Psoas muscle (tissue), 8 donors: ENCODE measurements around the gene CKMT1B. TPM values are rescaled to one million over a fixed set of nuclear protein-coding genes. Genes with fewer than 3 reads are reported as not detected.
"Not testable (repeated sequence)": the region's sequence is repeated elsewhere in the genome, so short reads cannot be mapped to it uniquely, and the experiment has no call there.

Experiments used
- ATAC-seq, 4 donors: fragments of 200-7000 bp; cut with Tn5 transposase; one replicate each; pipeline ENCODE4 v1.9.1; 2020; ENCODE audit warnings: moderate library complexity in 3 of 4, mild to moderate bottlenecking in 2 of 4
- DNase-seq, 2 donors: peaks; one replicate each; pipeline ENCODE4 v3.0.0-alpha.2; 2020
- H3K27ac ChIP-seq: fragments of 200-600 bp; one replicate; pipeline ENCODE4 v1.8.0; 2022
- H3K27me3 ChIP-seq, 3 donors: fragments of 200-600 bp in 1 of 3; one replicate each; pipeline versions ENCODE4 v1.6.1 to v1.8.0; 2013 to 2022; ENCODE audit warnings: low read length in 2 of 3, mild to moderate bottlenecking in 2 of 3, moderate library complexity in 1 of 3; ENCODE audit not compliant: insufficient read depth in 3 of 3
- H3K36me3 ChIP-seq, 2 donors: fragments of 200-600 bp in 1 of 2; one replicate each; pipeline versions ENCODE4 v1.6.1 to v1.8.0; 2013 to 2022; ENCODE audit warnings: low read depth in 1 of 2, mild to moderate bottlenecking in 1 of 2, moderate library complexity in 1 of 2; ENCODE audit not compliant: insufficient read depth in 1 of 2
- H3K4me1 ChIP-seq: fragments of 200-600 bp; one replicate; pipeline ENCODE4 v1.8.0; 2022
- H3K4me3 ChIP-seq: fragments of 200-600 bp; one replicate; pipeline ENCODE4 v1.8.0; 2022; ENCODE audit warnings: mild to moderate bottlenecking
- H3K9me3 ChIP-seq: fragments of 200-600 bp; one replicate; pipeline ENCODE4 v1.8.0; 2022
- WGBS, 3 donors: extraction: QIAGEN DNeasy Blood & Tissue Kit; methylation state at CpG; one replicate each; pipeline versions ENCODE4 v1.1.6 to v1.1.7; 2013; 5-methylcytosine and 5-hydroxymethylcytosine counted together
- intact Hi-C, 2 donors: fragments of 100-400 bp; cut with DNase I; formaldehyde crosslinking; loops; one replicate each; pipeline versions ENCODE4 v1.11.0 to v1.14.2; 2022
- long read RNA-seq, 2 donors: library from polyadenylated mRNA; unstranded; transcript quantifications; one replicate each; pipeline ENCODE4 v2.0.0, GENCODE V29; 2021
- polyA plus RNA-seq, 3 donors: library from polyadenylated mRNA; stranded (reverse); fragments of 200-250 nt; gene quantifications; one replicate each; pipeline ENCODE4 v1.2.3, GENCODE V29; 2013
- total RNA-seq, 4 donors: library from RNA; stranded (reverse); fragmentation: NEBNext Ultra II Directional in 2 of 4; extraction: Animal tissue kit (Norgen Biotek cat#: 25700) in 2 of 4; gene quantifications; one replicate each; pipeline versions ENCODE4 v1.2.1 to v1.2.4, GENCODE V29; 2021 to 2023
- TF ChIP-seq, protein P1 (sequence below): fragments of 200-600 bp; IDR thresholded peaks from one replicate; pipeline ENCODE4 v1.8.0; 2022; ENCODE audit warnings: antibody characterized with exemption
- donor health status: healthy with polysubstance abuse.
- donor health status: DM: no; HTN: no; CAD: no; lungs with moderate emphysema.
- donor health status: Bipolar disorder and iron deficiency.
- donor health status: healthy.
- donor health status: DM: yes; HTN: yes; CAD: no.
- donor health status: DM: no; HTN: no; CAD: no.
- donor health status: DM: no; HTN: no; CAD: no.
- donor health status: DM: yes; HTN: yes; CAD: no.

The CKMT1B gene
- total RNA-seq (under 1 TPM in 1 of 4 donors, not detected in 3; 0.21 TPM), polyA plus RNA-seq (under 1 TPM in 2 of 3 donors, not detected in 1; 0.10 to 0.14 TPM)
- long read RNA-seq, donor 1: 0 reads
- long read RNA-seq, donor 2, partial matches to known transcripts: 0 of 1 reads
- long read RNA-seq, donor 2, other reads (novel, unspliced or antisense): 1 of 1 reads

DNA sequence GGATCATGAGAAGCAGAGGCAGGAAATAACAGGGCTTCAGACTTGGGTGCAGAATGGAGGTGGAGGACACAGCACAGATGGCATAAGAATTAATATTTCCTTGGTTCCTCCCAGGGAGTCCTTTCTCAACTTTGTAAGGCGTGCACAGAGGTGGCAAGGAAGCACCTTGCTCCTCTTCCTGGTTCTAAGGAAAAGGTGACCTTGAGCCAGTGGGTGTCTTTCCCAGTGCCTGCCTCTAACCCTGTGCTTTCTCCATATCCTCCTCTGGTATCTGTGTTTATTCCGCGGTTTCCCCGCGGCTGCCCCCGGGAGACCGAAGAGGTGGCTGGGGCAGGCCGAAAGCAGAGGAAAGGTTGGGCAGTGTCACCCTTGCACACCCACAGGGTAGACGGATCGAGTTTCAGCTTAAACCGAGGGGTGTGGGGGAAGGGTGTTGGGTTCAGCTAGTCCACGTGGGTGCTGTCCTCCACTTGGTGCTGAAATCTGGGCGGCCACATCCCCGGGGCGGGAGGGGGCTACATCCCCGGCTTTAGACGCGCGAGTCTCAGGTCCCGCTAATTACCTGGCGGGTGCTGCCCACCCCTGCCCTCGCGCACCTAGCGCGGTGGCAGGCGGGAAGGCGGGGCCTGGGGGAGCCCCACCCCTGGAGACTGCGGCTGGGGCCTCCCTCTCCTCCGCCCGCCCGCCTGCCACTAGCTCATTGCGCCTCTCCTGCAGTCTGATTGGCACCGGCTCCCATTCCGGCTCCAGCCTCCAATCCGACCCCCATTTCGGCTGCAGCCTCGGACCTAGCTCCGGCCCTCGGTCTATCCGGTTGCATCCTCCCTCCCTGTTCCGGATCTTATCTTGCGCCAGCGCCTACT, at the start of gene CKMT1B:
Gene CKMT1B (plus strand): TSS at position 700 of the 863 bp plus-strand sequence. CDS start 192 bp downstream, outside the sequence.
- ATAC-seq: peak; percentile 33 to 50 (median 37)
- no CpG with 5 or more reads among the region's 43 CpGs for WGBS, 3 donors

DNA sequence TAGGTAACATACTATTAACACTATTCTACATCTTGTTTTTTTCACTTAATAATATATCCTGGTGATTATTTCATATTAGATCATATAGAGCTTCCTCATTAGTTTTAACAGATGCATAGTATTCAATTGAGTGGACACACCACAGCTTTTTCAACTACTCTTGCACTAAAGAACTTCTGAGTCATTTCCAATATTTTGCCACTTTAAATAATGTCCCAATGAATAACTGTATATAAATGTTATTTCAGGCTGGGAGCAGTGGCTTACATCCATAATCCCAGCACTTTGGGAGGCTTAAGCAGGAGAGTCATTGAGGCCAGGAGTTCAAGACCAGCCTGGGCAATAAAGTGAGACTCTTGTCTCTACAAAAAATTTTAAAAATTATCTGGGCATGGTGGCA, 49.6 kb upstream of the CKMT1B start:
- no peaks in the 10 kb centered on the region for H3K4me1 ChIP-seq
- intact Hi-C loops: no loop called here
- peaks cover 4% of the 10 kb centered on the region for H3K9me3 ChIP-seq
- no peak overlapping the region for H3K4me3 ChIP-seq
- ATAC-seq (no peak), DNase-seq (no peak)
- TF ChIP-seq, protein P1, sequence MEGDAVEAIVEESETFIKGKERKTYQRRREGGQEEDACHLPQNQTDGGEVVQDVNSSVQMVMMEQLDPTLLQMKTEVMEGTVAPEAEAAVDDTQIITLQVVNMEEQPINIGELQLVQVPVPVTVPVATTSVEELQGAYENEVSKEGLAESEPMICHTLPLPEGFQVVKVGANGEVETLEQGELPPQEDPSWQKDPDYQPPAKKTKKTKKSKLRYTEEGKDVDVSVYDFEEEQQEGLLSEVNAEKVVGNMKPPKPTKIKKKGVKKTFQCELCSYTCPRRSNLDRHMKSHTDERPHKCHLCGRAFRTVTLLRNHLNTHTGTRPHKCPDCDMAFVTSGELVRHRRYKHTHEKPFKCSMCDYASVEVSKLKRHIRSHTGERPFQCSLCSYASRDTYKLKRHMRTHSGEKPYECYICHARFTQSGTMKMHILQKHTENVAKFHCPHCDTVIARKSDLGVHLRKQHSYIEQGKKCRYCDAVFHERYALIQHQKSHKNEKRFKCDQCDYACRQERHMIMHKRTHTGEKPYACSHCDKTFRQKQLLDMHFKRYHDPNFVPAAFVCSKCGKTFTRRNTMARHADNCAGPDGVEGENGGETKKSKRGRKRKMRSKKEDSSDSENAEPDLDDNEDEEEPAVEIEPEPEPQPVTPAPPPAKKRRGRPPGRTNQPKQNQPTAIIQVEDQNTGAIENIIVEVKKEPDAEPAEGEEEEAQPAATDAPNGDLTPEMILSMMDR: no peak
- H3K36me3 ChIP-seq: peaks cover 0 to 10% of the 10 kb centered on the region in 2 donors
- H3K27ac ChIP-seq: no peak overlapping the region
- H3K27me3 ChIP-seq: no peaks in the 10 kb centered on the region

More for the DNA sequence above, at the start of gene CKMT1B:
- H3K4me1 ChIP-seq, H3K9me3 ChIP-seq, H3K4me3 ChIP-seq, H3K27me3 ChIP-seq, DNase-seq, intact Hi-C loops, H3K36me3 ChIP-seq, H3K27ac ChIP-seq: not testable (repeated sequence)

DNA sequence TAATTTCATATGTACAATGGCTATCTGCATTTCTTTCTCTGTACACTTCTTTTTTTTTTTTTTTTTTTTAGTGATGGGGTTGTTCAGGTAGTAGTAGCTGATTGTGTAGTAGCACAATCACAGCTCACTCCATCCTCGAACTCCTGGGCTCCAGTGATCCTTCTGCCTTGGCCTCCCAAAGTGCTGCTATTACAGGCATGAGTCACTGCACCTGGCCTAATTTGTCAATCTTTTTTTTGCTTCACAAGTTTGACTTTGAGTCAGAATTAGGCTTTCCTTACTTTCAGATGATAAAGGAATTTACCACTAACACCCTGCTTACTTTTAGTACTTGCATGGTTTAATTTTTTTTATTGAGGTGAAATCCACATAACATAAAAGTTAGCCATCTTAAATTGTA, 48.4 kb upstream of the CKMT1B start:
- TF ChIP-seq, protein P1: no peak
- DNase-seq (no peak), ATAC-seq (no peak)
- Histone ChIP-seq H3K4me1 (no peaks in the 10 kb centered on the region), H3K4me3 (no peak overlapping the region), H3K36me3 (peaks cover 0 to 16% of the 10 kb centered on the region in 2 donors), H3K27ac (no peak overlapping the region), H3K27me3 (no peaks in the 10 kb centered on the region), H3K9me3 (peaks cover 4% of the 10 kb centered on the region)
- intact Hi-C loops: no loop called here
- WGBS, 3 donors: 41 to 63% (median 56%) methylated on average over 1 of the region's 1 CpG

DNA sequence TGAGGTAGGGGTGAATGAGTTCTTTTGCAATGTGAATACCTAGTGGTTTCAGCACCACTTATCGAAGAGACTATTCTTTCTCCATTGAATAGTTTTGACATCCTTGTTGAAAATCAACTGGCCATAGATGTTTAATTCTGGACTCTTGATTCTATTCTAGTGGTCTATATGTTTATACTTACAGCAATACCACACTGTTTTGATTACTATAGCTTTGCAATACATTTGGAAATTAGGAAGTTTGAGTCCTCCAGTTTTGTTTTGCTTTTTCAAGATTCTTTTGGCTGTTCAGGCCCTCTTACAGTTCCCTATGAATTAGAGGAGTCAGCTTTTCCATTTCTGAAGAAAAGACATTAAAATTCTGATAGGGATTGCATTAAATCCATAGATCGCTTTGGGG, 46.3 kb upstream of the CKMT1B start:
- intact Hi-C loops: no loop called here
- Histone ChIP-seq H3K27ac (no peak overlapping the region), H3K36me3 (peaks cover 0 to 16% of the 10 kb centered on the region in 2 donors), H3K4me3 (no peak overlapping the region), H3K4me1 (no peaks in the 10 kb centered on the region), H3K27me3 (no peaks in the 10 kb centered on the region), H3K9me3 (peaks cover 4% of the 10 kb centered on the region)
- DNase-seq (no peak), ATAC-seq (no peak)
- TF ChIP-seq, protein P1: no peak
- 97 to 100% (median 99%) methylated on average over 2 of the region's 2 CpGs for WGBS, 3 donors

DNA sequence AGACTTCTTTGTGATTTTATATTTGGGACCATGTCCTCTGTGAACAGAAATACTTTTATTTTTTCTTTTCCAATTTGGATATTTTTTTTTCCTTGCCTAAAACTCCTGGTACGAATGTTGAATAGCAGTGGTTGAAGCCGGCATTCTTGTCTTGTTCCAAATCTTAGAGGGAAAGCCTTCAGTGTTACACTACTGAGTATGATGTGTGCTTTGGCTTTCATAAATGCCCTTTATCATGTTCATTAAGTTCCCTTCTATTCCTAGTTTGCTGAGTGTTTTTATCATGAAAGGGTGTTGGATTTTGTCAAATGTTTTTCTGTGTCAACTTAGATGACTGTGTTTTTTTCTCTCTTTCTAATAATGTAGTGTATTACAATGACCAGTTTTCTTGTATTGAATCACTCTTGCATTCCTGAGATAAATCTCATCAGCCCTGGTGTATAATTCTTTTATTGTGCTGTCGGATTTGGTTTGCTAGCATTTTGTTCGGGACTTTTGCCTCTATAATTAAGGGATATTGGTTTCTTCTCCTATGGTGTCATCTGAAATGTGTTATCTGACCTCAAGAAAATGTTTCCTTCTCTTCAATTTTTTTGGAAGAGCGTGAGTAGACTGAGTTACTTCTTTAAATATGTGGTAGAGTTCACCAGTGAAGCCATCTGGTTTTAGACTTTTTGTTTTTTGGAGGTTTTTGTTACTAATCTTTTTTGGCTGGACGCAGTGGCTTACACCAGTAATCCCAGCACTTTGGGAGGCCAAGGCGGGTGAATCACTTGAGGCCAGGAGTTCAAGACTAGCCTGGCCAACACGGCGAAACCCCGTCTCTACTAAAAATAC, 43.1 kb upstream of the CKMT1B start:
- intact Hi-C loops: no loop called here
- Histone ChIP-seq H3K4me3 (no peak overlapping the region), H3K9me3 (peaks cover 4% of the 10 kb centered on the region), H3K36me3 (peaks cover 0 to 38% of the 10 kb centered on the region in 2 donors), H3K27ac (no peak overlapping the region), H3K4me1 (no peaks in the 10 kb centered on the region), H3K27me3 (no peaks in the 10 kb centered on the region)
- peak in 1 of 2 donors; percentile 30 for DNase-seq
- TF ChIP-seq, protein P1: no peak
- WGBS, 3 donors: 61 to 75% (median 70%) methylated on average over 10 of the region's 10 CpGs
- no peak for ATAC-seq
